SK-N-DZ (cell line): ENCODE data around the gene C16orf95.
"Not testable (repeated sequence)": the region's sequence is repeated elsewhere in the genome, so short reads cannot be mapped to it uniquely, and the experiment has no call there.

Experiments
- DNase-seq: peaks from one replicate; pipeline ENCODE4 v3.0.0-alpha.2; 2015; ENCODE audit warnings: low spot score

C16orf95 gene

GRCh38 chr16:87347932-87348615, 30.9 kb upstream of the C16orf95 start:
- DNase-seq: no peak

DNA sequence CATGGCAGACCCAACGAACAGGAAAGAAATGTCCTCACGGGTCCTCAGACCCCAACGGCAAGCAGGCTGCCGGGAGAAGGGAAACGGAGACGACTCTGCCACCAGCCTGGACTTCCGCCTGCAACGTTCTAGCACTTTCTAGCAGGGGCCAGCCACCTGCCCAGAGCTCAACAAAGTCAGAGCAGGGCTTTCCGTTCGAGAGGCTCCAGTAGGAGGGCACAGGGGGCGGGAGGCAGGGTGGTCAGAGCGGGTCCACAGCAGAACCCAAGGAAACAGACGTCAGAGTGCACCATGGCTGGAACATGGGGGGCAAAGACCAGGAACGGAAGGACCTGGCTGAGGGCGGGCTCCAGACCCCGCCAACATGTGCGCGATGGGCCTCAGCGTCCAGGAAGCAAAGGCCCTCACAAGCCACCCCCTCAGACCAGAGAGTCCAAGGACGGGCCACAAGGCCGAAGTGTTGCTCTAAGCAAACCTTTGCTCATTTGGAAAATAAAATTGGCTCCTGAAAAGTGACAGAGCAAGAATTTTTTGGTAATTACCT, 29.4 kb upstream of the C16orf95 start:
- DNase-seq: no peak

DNA sequence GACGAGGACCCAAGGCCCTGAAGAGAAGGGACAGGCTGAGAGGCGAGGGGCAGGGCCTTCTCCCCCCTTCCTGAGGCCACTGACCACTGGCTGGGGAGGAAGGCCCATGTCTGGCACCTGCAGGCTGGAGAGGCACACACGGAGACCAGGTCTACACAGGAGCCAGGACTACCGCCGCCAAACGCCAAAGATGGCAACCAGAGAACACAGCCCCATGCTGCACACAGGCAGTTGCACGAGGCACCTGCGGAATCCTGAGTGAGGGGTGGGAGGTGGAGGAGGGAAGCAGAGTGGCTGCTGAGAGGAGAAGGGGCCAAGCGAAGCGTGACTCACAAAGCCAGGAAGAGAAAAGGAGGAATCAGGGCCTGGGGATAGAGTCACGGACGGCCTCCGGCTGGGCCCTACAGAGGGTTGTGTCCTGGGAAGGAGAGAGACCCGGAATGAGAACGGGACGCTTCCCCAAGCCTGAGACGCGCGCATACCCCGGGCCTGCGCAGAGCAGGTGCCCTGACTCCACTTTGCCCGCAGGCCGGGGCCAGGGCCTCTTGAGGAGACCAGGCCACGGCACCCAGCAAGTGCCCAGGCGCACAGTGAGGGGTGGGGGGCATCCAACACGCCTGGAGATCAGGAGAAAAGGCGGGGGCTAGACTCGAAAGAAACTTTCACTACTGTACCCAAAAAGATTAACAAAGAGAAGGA, 28.7 kb upstream of the C16orf95 start:
- no peak for DNase-seq

- no peak for DNase-seq
Measured at GRCh38 chr16:87344931-87345631, 27.9 kb upstream of the C16orf95 start.

- no peak for DNase-seq
Measured at GRCh38 chr16:87344165-87344930, 27.2 kb upstream of the C16orf95 start.

- DNase-seq: no peak
Measured at GRCh38 chr16:87343753-87344050, 26.5 kb upstream of the C16orf95 start.

GRCh38 chr16:87342978-87343752, 26.0 kb upstream of the C16orf95 start:
- DNase-seq: no peak

DNA sequence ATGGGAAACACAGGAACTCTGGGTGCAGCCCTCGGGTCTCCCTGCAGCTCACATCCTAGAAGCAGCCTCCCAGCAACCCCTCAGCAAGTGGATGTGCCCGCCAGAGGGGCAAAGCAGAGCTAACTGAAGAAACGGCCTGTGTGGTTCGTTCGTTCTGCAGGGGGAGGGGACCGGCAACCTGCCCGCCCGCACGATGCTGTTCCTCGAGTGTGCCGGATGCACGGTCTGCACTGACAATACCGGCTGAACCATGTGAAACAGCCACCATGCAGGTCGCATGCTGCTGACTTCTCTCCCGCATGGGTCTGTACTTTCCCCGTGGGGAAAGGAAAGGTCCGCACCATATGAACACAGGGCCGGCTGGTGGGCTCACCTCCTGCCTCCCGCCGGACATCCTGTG, 25.3 kb upstream of the C16orf95 start:
- DNase-seq: no peak

DNA sequence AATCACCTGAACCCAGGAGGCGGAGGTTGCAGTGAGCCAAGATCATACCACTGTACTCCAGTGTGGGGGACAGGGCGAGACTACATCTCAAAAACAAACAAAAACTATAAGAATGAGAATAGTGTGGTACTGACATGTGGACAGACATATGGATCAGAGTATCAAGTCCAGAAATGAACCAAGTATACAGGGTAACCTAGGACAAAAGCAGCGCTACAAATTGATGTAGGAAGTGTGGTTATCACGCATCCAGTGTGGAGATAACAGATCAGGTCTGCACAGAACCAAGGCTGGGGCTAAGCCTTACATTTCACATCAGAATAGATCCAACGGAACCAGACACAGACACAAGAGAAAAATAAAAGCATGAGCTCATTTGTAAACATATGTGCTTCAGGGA, 23.0 kb upstream of the C16orf95 start:
- no peak for DNase-seq

DNA sequence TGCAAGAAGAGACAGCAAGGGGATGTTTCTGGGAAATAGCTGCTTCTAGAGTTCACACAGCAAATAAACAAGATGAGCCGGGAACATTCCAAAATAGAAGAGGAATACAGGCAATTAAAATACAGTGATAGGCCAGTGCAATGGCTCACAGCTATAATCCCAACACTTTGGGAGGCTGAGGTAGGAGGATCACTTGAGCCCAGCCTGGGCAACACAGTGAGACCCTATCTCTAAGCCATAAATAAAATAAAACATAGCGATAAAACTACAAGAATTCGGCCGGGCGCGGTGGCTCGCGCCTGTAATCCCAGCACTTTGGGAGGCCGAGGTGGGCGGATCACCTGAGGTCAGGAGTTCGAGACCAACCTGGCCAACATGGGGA, 22.5 kb upstream of the C16orf95 start:
- DNase-seq: not testable (repeated sequence)

- no peak for DNase-seq
Measured at GRCh38 chr16:87339086-87339723, 22.0 kb upstream of the C16orf95 start.

GRCh38 chr16:87338155-87338765, 21.1 kb upstream of the C16orf95 start:
- no peak for DNase-seq

DNA sequence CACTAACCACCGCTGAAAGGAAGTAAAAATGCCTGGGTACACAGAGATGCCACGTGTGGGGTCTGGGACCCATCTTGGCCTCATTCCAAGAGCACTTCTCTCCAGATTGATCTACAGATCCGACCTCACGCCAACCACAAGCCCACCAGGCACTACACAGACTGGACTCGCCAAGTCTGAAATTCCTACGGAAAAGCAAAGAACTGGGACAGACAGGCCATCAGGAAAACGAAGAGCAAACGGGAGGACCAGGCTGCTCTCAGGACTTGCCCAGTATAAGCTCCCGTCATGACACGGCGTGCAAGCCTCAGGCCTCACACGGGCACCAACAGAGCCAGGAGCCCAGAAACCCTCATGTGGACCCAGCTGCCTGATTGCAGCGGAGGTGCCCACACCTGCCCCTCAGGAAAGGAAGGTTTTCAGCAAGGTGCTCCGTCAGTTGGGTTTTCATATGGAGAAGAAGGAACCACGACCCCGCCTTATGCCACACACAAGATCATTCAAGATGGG, 20.1 kb upstream of the C16orf95 start:
- no peak for DNase-seq

DNA sequence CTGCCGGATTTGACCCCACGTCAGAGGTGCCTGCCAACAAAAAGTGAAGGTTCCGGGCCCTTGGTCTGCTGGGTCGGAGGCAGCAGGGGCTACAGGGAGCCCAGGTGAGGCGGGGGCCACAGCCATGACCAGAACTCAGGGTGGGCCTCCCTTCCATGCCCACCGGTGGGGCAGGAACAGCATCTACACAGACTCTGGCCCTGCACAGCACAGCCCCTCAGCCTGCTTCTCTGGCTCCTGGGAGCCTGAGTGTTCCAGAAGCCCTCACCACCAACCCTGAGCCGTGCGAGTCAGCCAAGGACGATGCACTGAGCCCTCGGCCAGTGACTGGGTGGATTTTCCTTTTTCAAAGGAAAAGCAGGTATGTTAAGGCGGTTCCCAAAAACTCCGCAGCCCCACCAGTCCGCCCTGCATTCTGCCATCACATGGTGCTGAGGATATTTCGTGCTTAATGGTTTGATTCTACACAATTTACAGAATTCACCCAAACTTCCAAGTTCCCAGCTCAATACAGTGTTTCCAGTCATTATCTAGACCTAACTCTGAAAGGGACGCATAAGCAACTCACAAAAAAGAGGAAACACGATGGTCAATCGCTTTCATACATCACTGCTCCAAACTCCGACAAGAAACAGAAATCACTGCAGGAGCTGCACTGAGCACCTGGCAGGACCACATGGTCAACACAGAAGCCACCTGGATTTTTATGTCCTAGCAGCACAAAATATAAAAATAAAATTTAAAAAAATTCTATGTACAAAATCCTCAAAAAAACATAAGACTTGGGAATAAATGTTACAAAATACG, 19.4 kb upstream of the C16orf95 start:
- no peak for DNase-seq

GRCh38 chr16:87335625-87336433, 18.6 kb upstream of the C16orf95 start:
- DNase-seq: no peak

GRCh38 chr16:87334651-87335624, 17.7 kb upstream of the C16orf95 start:
- no peak for DNase-seq
